HepG2 (cell line): ENCODE measurements around the gene VAC14. TPM values are rescaled to one million over a fixed set of nuclear protein-coding genes. Genes with fewer than 3 reads are reported as not detected.

Experiments
- ATAC-seq: fragments of 200-7000 bp; cut with Tn5 transposase; 3 replicates; pipeline ENCODE4 v1.9.1; 2020; ENCODE audit warnings: mild to moderate bottlenecking, moderate library complexity
- BruUV-seq: library from RNA; stranded (reverse); fragments of 400-500 nt; replicated peaks from 2 replicates; lab custom pipeline; 2021; lab: Mats Ljungman, UMichigan
- CTCF ChIA-PET: fragments of 300-600 bp; formaldehyde crosslinking; extraction: SDS; loops from one replicate; lab custom pipeline; 2021; ENCODE audit warnings: low total read pairs, inconsistent platforms, low intra/inter-chr PET ratio; lab: Yijun Ruan, JAX
- POLR2A ChIA-PET: fragments of 350-600 bp; sonication (Branson Sonifier 250); formaldehyde crosslinking; loops from one replicate; lab custom pipeline; 2020; ENCODE audit warnings: antibody characterized with exemption, inconsistent platforms; lab: Yijun Ruan, JAX
- DNase-seq: peaks from one replicate; pipeline ENCODE4 v3.0.0-alpha.2; 2015; ENCODE audit warnings: low spot score
- FAIRE-seq: peaks from 3 replicates; lab custom pipeline; 2011; peaks lifted over from hg19 to GRCh38; lab: Jason Lieb, UNC
- H2AFZ ChIP-seq: one replicate; pipeline ENCODE4 v1.6.1; 2011; ENCODE audit warnings: low read length, inconsistent platforms
- H3K27ac ChIP-seq: fragments of 300-600 bp; 3 replicates; pipeline ENCODE4 v1.8.0; 2011; ENCODE audit warnings: mixed run types, mild to moderate bottlenecking, mixed read lengths, low read length, inconsistent platforms; ENCODE audit not compliant: insufficient read depth; ENCODE audit errors: extremely low read length
- H3K27me3 ChIP-seq, 2 experiments: fragments of 200-600 bp in 1 of 2; 2 replicates in 1 of 2; 3 replicates in 1 of 2; pipeline versions ENCODE4 v1.6.0 to v1.8.0; 2011; ENCODE audit warnings: low read length in 2 of 2, mild to moderate bottlenecking in 2 of 2, moderate library complexity in 2 of 2, inconsistent platforms in 1 of 2; ENCODE audit not compliant: insufficient read depth in 2 of 2, control insufficient read depth in 1 of 2
- H3K36me3 ChIP-seq, 2 experiments: fragments of 200-600 bp in 1 of 2; replicated peaks in 1 of 2; 2 replicates in 1 of 2; 3 replicates in 1 of 2; pipeline versions ENCODE4 v1.5.1 to v1.8.0; 2011; ENCODE audit warnings: low read length in 2 of 2, inconsistent platforms in 1 of 2; ENCODE audit not compliant: insufficient read depth in 2 of 2, control insufficient read depth in 1 of 2
- H3K4me1 ChIP-seq: 2 replicates; pipeline ENCODE4 v1.5.1; 2012; ENCODE audit warnings: low read length, inconsistent platforms; ENCODE audit not compliant: insufficient read depth
- H3K4me2 ChIP-seq: 2 replicates; pipeline ENCODE4 v1.6.0; 2011; ENCODE audit warnings: low read depth, low read length, inconsistent platforms
- H3K4me3 ChIP-seq, 3 experiments: fragments of 200-600 bp in 1 of 3; sonication (generic), shearing (Covaris generic) in 1 of 3; replicated peaks in 1 of 3; 2 replicates each; pipeline ENCODE4 v1.5.1; 2011 to 2016; ENCODE audit warnings: low read length in 3 of 3, inconsistent platforms in 2 of 3, low read depth in 2 of 3, mild to moderate bottlenecking in 2 of 3, control low read depth in 1 of 3, mixed read lengths in 1 of 3; ENCODE audit not compliant: insufficient read depth in 1 of 3
- H3K79me2 ChIP-seq: one replicate; pipeline ENCODE4 v1.6.1; 2011; ENCODE audit warnings: low read length, inconsistent platforms; ENCODE audit not compliant: insufficient read depth
- H3K9ac ChIP-seq: 2 replicates; pipeline ENCODE4 v1.6.0; 2011; ENCODE audit warnings: mild to moderate bottlenecking, low read depth, low read length, inconsistent platforms; ENCODE audit not compliant: insufficient read depth
- H3K9me3 ChIP-seq: 2 replicates; pipeline ENCODE4 v1.5.1; 2012; ENCODE audit warnings: mild to moderate bottlenecking, low read length
- H4K20me1 ChIP-seq: 2 replicates; pipeline ENCODE4 v1.6.0; 2011; ENCODE audit warnings: inconsistent platforms, mild to moderate bottlenecking, low read length, moderate library complexity; ENCODE audit not compliant: insufficient read depth
- E2F1 ChIP-seq: sonication (generic); formaldehyde crosslinking; IDR thresholded peaks from 2 replicates; pipeline ENCODE4 v1.5.0; 2020; ENCODE audit warnings: missing genetic modification reagents
- GFI1 ChIP-seq: sonication (generic); formaldehyde crosslinking; IDR thresholded peaks from 2 replicates; pipeline ENCODE4 v1.5.0; 2020; ENCODE audit warnings: missing genetic modification reagents, mild to moderate bottlenecking, borderline replicate concordance
- NR2C2 ChIP-seq: sonication (generic); formaldehyde crosslinking; IDR thresholded peaks from 2 replicates; pipeline ENCODE4 v1.4.0; 2020; ENCODE audit warnings: missing genetic modification reagents, mild to moderate bottlenecking, moderate library complexity, borderline replicate concordance
- TP53 ChIP-seq: sonication (generic); formaldehyde crosslinking; conservative IDR thresholded peaks from 2 replicates; pipeline ENCODE4 v1.4.0; 2020; ENCODE audit warnings: missing genetic modification reagents
- ZNF280D ChIP-seq: sonication (generic); formaldehyde crosslinking; IDR thresholded peaks from 2 replicates; pipeline ENCODE4 v1.5.1; 2020; ENCODE audit warnings: mild to moderate bottlenecking, missing genetic modification reagents
- ZNF34 ChIP-seq: sonication (generic); formaldehyde crosslinking; IDR thresholded peaks from 2 replicates; pipeline ENCODE4 v1.4.0; 2020; ENCODE audit warnings: mild to moderate bottlenecking, missing genetic modification reagents, borderline replicate concordance
- WGBS: methylation state at CpG from one replicate; pipeline ENCODE4 v1.1.6; 2017; ENCODE audit warnings: low lambda C conversion rate; 5-methylcytosine and 5-hydroxymethylcytosine counted together
- in situ Hi-C: cut with HindIII; loops from 2 replicates; pipeline ENCODE4 v1.10.0; 2017; ENCODE audit warnings: low pct_unique_long_range_greater_than_20kb; ENCODE audit not compliant: extremely low pct_ligation_motif_present
- intact Hi-C: fragments of 100-400 bp; cut with micrococcal nuclease; formaldehyde crosslinking; loops from one replicate; pipeline ENCODE4 v1.10.0; 2022; ENCODE audit not compliant: unreplicated experiment
- polyA plus RNA-seq, 8 experiments: library from polyadenylated mRNA; depleted of rRNA in 3 of 8; stranded (reverse) in 7 of 8; unstranded in 1 of 8; fragments of >200 nt; fragmentation: Illumina TruSeq in 4 of 8; extraction: Trizol in 4 of 8; gene quantifications; 2 replicates each; pipeline versions ENCODE4 v1.2.1 to v1.2.3, GENCODE V29; 2011 to 2016; ENCODE audit warnings: low read depth in 4 of 8, missing spikeins in 1 of 8, mixed read lengths in 1 of 8; ENCODE audit not compliant: insufficient read depth in 1 of 8
- total RNA-seq, 5 experiments: library from RNA; depleted of rRNA; stranded (reverse); fragments of >200 nt; fragmentation: Illumina TruSeq; extraction: Trizol; gene quantifications; 2 replicates each; pipeline ENCODE4 v1.2.3, GENCODE V29; 2016; ENCODE audit warnings: low read depth in 1 of 5
- TF ChIP-seq, protein P1 (sequence below): sonication (generic); formaldehyde crosslinking; IDR thresholded peaks from 2 replicates; pipeline ENCODE4 v1.4.0; 2020; ENCODE audit warnings: missing genetic modification reagents, borderline replicate concordance
- TF ChIP-seq, protein P2 (sequence below): sonication (generic); formaldehyde crosslinking; IDR thresholded peaks from 2 replicates; pipeline ENCODE4 v1.4.0; 2020; ENCODE audit warnings: missing genetic modification reagents, mild to moderate bottlenecking, borderline replicate concordance

VAC14 gene
- total and polyA plus RNA-seq, 2 of the 13 experiments (the other 11 are each of a cell fraction or from before 2014, with no cell fraction given): 23.5 to 24.6 TPM

GRCh38 chr16:70656065-70656711 lies 144.8 kb downstream of the VAC14 start:
- ChIA-PET POLR2A (interaction anchor here (1.0 to 2.1 kb wide), 4 partner anchors 27 to 115 kb away, joined by 3 to 6 read pairs (median 4); no protein-coding TSS in a partner anchor), CTCF (interaction anchor here (0.6 to 1.8 kb wide), 3 partner anchors 82 to 329 kb away, joined by 3 to 17 read pairs (median 7); no protein-coding TSS in a partner anchor)
- intact Hi-C loops: loop anchor here (1.0 kb wide), 1 partner anchor 115 kb away; no protein-coding TSS in a partner anchor
- H3K4me3 ChIP-seq: peak overlapping the region; percentile 8 to 67 (median 39); a peak in 5 of 6 replicates
- H4K20me1 ChIP-seq: no peaks in the 10 kb centered on the region
- in situ Hi-C loops: loop anchor here (5.0 kb wide), 1 partner anchor 111 kb away; no protein-coding TSS in a partner anchor
- ATAC-seq: no peak
- H3K27ac ChIP-seq: no peak overlapping the region
- no peaks in the 10 kb centered on the region for H3K79me2 ChIP-seq
- H3K9me3 ChIP-seq: no peaks in the 10 kb centered on the region
- no TSS peak for BruUV-seq
- H3K9ac ChIP-seq: peak overlapping the region; percentile 48
- no peak for DNase-seq
- FAIRE-seq: no peak
- 38% methylated on average over 8 of the region's 8 CpGs for WGBS
- H3K27me3 ChIP-seq: peaks cover 1 to 5% of the 10 kb centered on the region in 2 experiments; a peak in 2 of 5 replicates
- peak overlapping the region; percentile 55 for H2AFZ ChIP-seq
- peak overlapping the region; percentile 80 for H3K4me2 ChIP-seq
- peaks cover 43% of the 10 kb centered on the region for H3K4me1 ChIP-seq
- H3K36me3 ChIP-seq: no peaks in the 10 kb centered on the region
- TF ChIP-seq ZNF280D (CRISPR knock-in tag) (no peak), TP53 (CRISPR knock-in tag) (no peak), NR2C2 (0 out of 2 replicates have a peak, but pooled peaks have one; percentile 59), GFI1 (CRISPR knock-in tag) (no peak), ZNF34 (CRISPR knock-in tag) (no peak), E2F1 (CRISPR knock-in tag) (no peak)
- TF ChIP-seq, protein P1, sequence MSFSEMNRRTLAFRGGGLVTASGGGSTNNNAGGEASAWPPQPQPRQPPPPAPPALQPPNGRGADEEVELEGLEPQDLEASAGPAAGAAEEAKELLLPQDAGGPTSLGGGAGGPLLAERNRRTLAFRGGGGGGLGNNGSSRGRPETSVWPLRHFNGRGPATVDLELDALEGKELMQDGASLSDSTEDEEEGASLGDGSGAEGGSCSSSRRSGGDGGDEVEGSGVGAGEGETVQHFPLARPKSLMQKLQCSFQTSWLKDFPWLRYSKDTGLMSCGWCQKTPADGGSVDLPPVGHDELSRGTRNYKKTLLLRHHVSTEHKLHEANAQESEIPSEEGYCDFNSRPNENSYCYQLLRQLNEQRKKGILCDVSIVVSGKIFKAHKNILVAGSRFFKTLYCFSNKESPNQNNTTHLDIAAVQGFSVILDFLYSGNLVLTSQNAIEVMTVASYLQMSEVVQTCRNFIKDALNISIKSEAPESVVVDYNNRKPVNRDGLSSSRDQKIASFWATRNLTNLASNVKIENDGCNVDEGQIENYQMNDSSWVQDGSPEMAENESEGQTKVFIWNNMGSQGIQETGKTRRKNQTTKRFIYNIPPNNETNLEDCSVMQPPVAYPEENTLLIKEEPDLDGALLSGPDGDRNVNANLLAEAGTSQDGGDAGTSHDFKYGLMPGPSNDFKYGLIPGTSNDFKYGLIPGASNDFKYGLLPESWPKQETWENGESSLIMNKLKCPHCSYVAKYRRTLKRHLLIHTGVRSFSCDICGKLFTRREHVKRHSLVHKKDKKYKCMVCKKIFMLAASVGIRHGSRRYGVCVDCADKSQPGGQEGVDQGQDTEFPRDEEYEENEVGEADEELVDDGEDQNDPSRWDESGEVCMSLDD (CRISPR knock-in tag): 0 out of 2 replicates have a peak, but pooled peaks have one; percentile 6
- TF ChIP-seq, protein P2, sequence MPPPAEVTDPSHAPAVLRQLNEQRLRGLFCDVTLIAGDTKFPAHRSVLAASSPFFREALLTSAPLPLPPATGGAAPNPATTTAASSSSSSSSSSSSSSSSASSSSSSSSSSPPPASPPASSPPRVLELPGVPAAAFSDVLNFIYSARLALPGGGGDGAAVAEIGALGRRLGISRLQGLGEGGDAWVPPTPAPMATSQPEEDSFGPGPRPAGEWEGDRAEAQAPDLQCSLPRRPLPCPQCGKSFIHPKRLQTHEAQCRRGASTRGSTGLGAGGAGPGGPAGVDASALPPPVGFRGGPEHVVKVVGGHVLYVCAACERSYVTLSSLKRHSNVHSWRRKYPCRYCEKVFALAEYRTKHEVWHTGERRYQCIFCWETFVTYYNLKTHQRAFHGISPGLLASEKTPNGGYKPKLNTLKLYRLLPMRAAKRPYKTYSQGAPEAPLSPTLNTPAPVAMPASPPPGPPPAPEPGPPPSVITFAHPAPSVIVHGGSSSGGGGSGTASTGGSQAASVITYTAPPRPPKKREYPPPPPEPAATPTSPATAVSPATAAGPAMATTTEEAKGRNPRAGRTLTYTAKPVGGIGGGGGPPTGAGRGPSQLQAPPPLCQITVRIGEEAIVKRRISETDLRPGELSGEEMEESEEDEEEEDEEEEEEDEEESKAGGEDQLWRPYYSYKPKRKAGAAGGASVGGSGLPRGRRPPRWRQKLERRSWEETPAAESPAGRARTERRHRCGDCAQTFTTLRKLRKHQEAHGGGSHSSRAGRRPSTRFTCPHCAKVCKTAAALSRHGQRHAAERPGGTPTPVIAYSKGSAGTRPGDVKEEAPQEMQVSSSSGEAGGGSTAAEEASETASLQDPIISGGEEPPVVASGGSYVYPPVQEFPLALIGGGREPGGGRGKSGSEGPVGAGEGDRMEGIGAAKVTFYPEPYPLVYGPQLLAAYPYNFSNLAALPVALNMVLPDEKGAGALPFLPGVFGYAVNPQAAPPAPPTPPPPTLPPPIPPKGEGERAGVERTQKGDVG (CRISPR knock-in tag): no peak
